ENCODE data around the gene OXLD1. TPM values are rescaled to one million over a fixed set of nuclear protein-coding genes. Genes with fewer than 3 reads are reported as not detected.

OXLD1 gene
- total and polyA plus RNA-seq, 4 donors = 11.2 to 26.4 (median 19.0) TPM

DNA sequence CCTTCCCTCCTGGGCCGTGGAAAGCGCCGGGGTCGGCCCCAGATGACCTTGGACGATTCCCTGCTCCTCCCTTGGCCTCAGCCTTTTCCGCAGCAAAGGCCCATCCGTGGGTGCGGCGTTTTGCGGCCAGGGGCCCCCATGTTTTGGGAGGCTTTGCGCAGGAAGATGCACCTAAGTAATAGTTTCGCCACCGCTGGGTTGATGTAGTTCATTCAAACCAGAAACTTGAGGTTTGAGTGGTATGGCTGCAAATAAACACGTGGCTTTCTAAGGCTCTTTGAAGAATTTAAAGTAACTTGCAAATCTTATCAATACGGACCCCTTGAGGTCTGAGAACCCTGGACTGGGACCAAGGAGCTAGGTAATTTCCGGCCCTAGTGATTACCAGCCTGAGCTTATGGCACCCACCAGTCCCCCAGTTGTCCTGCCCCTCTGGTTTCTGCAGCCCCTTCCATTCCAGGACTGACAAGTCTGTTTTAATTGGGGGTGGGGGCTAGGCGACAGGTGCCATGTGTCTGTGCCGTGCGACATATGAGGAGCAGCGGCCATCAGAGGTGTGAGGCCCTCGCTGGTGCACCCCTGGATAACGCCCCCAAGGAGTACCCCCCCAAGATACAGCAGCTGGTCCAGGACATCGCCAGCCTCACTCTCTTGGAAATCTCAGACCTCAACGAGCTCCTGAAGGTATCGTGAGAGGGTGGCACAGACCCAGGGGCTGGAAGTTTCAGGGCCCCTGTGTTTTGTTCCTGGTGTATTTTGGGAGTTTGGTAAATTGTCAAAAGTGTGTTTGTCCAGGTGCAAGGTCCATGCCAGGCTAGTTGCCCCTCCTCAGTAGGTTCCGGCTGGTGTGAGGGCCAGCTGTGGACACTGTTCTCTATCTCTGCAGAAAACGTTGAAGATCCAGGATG lies 37.6 kb upstream of the OXLD1 start:
- Histone ChIP-seq H3K9me3 (ENCODE audit: control insufficient read depth in 4 of 4, low read length in 3 of 4) (no peaks in the 10 kb centered on the region), H3K4me3 (ENCODE audit: low read depth in 1 of 3, low read length in 3 of 3) (peak overlapping the region; percentile 56 to 96 (median 89)), H3K9ac (ENCODE audit: low read depth in 1 of 2, low read length in 2 of 2) (peak overlapping the region; percentile 48 to 78), H3K27me3 (ENCODE audit: control insufficient read depth in 4 of 4, insufficient read depth in 4 of 4, low read length in 3 of 4) (no peaks in the 10 kb centered on the region), H3K4me1 (ENCODE audit: control insufficient read depth in 4 of 4, insufficient read depth in 4 of 4, low read length in 3 of 4) (peaks cover 7 to 41% (median 30%) of the 10 kb centered on the region in 4 donors), H3K27ac (ENCODE audit: low read depth in 1 of 2, low read length in 2 of 2) (peak overlapping the region; percentile 85 to 95), H3K36me3 (ENCODE audit: control insufficient read depth in 4 of 4, insufficient read depth in 3 of 4, low read depth in 1 of 4, low read length in 3 of 4) (peaks cover 11 to 40% (median 13%) of the 10 kb centered on the region in 4 donors)
- DNase-seq (ENCODE audit: low spot score) = no peak
- 12% methylated on average over 27 of the region's 27 CpGs for WGBS
- TF ChIP-seq RXRA (IDR thresholded peaks at IDR 0.05) (peak; percentile 16 to 38), GABPA (IDR thresholded peaks at IDR 0.05 in 1 of 2, conservative IDR thresholded peaks at IDR 0.05 in 1 of 2) (peak in 1 of 2 donors; percentile 35), EGR1 (IDR thresholded peaks at IDR 0.05; ENCODE audit: low read depth in 2 of 2) (no peak), HNF4G (IDR thresholded peaks at IDR 0.05) (peak; percentile 41), JUND (IDR thresholded peaks at IDR 0.05) (no peak), TAF1 (conservative IDR thresholded peaks at IDR 0.05) (no peak), SP1 (IDR thresholded peaks at IDR 0.05) (peak; percentile 50), RAD21 (IDR thresholded peaks at IDR 0.05) (peak in 1 of 2 donors; percentile 11), HNF4A (conservative IDR thresholded peaks at IDR 0.05) (peak; percentile 73 to 76)

DNA sequence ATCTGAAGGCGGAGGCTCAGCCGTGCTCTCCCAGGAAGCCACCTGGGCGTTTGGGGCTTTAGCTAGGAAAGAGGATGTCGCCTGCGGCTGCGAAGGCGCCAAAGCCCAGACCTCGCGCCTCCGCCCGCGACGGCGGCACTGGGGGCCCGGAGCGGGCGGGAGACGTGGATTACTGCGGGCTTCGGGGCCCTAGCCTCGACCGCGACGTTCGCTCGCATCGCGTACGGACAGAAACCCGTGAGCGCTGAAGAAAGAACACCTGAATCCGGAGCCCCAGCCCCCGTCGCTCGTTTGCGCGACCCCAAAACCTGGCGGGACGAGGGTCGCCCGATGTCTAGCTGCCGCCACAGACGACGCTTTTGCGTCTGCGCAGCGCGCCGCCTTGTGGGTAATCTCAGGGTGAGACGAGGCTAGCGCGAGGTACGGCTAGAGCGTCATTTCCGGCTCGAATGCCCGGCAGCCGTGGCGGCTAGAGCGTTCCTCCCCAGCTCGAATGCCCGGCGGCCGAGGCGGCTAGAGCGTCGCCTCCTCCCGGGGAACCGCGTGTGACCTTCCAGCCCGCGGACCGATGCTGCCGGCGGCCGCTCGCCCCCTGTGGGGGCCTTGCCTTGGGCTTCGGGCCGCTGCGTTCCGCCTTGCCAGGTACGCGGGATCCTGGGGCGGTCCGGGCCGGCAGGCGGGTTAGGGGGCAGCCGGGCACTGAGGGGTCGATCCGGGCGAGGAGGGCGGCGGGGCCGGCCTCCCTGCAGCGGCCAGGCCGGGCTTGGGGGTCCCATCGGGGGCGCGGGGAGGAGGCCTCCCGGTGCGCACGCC lies 36.7 kb upstream of the OXLD1 start, which contains the start of gene MRPL12:
Gene MRPL12 (plus strand): TSS at position 434 of the 813 bp plus-strand sequence. CDS start 135 bp downstream, at position 569.
- Histone ChIP-seq H3K9ac (ENCODE audit: low read depth in 1 of 2, low read length in 2 of 2) (peak within 1 kb of the TSS; percentile 48 to 89), H3K27ac (ENCODE audit: low read depth in 1 of 2, low read length in 2 of 2) (peak within 1 kb of the TSS; percentile 85 to 95), H3K36me3 (ENCODE audit: control insufficient read depth in 4 of 4, insufficient read depth in 3 of 4, low read depth in 1 of 4, low read length in 3 of 4) (peaks cover 13 to 47% (median 17%) of the 10 kb centered on the region in 4 donors), H3K9me3 (ENCODE audit: control insufficient read depth in 4 of 4, low read length in 3 of 4) (no peaks in the 10 kb centered on the region), H3K4me1 (ENCODE audit: control insufficient read depth in 4 of 4, insufficient read depth in 4 of 4, low read length in 3 of 4) (peaks cover 7 to 41% (median 30%) of the 10 kb centered on the region in 4 donors), H3K27me3 (ENCODE audit: control insufficient read depth in 4 of 4, insufficient read depth in 4 of 4, low read length in 3 of 4) (no peaks in the 10 kb centered on the region), H3K4me3 (ENCODE audit: low read depth in 1 of 3, low read length in 3 of 3) (peak within 1 kb of the TSS; percentile 56 to 96 (median 89))
- peak in 1 of 2 donors; percentile 26 for TF ChIP-seq RAD21 (IDR thresholded peaks at IDR 0.05)
- TF ChIP-seq, protein P1, sequence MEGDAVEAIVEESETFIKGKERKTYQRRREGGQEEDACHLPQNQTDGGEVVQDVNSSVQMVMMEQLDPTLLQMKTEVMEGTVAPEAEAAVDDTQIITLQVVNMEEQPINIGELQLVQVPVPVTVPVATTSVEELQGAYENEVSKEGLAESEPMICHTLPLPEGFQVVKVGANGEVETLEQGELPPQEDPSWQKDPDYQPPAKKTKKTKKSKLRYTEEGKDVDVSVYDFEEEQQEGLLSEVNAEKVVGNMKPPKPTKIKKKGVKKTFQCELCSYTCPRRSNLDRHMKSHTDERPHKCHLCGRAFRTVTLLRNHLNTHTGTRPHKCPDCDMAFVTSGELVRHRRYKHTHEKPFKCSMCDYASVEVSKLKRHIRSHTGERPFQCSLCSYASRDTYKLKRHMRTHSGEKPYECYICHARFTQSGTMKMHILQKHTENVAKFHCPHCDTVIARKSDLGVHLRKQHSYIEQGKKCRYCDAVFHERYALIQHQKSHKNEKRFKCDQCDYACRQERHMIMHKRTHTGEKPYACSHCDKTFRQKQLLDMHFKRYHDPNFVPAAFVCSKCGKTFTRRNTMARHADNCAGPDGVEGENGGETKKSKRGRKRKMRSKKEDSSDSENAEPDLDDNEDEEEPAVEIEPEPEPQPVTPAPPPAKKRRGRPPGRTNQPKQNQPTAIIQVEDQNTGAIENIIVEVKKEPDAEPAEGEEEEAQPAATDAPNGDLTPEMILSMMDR (IDR thresholded peaks at IDR 0.05; ENCODE audit: low read depth, low read length, missing input control) = peak; percentile 39
- TF ChIP-seq SP1 (IDR thresholded peaks at IDR 0.05) = peak; percentile 44
- TF ChIP-seq, protein P2, sequence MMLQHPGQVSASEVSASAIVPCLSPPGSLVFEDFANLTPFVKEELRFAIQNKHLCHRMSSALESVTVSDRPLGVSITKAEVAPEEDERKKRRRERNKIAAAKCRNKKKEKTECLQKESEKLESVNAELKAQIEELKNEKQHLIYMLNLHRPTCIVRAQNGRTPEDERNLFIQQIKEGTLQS (IDR thresholded peaks at IDR 0.05) = no peak
- TF ChIP-seq NR2F2 (IDR thresholded peaks at IDR 0.05) = no peak
- no peak for TF ChIP-seq HNF4A (conservative IDR thresholded peaks at IDR 0.05)
- TF ChIP-seq, protein P3, sequence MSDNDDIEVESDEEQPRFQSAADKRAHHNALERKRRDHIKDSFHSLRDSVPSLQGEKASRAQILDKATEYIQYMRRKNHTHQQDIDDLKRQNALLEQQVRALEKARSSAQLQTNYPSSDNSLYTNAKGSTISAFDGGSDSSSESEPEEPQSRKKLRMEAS (IDR thresholded peaks at IDR 0.05) = peak; percentile 58
- TF ChIP-seq, protein P4, sequence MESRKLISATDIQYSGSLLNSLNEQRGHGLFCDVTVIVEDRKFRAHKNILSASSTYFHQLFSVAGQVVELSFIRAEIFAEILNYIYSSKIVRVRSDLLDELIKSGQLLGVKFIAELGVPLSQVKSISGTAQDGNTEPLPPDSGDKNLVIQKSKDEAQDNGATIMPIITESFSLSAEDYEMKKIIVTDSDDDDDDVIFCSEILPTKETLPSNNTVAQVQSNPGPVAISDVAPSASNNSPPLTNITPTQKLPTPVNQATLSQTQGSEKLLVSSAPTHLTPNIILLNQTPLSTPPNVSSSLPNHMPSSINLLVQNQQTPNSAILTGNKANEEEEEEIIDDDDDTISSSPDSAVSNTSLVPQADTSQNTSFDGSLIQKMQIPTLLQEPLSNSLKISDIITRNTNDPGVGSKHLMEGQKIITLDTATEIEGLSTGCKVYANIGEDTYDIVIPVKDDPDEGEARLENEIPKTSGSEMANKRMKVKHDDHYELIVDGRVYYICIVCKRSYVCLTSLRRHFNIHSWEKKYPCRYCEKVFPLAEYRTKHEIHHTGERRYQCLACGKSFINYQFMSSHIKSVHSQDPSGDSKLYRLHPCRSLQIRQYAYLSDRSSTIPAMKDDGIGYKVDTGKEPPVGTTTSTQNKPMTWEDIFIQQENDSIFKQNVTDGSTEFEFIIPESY (IDR thresholded peaks at IDR 0.05) = peak; percentile 98
- TF ChIP-seq HNF4G (IDR thresholded peaks at IDR 0.05) = no peak
- no peak for TF ChIP-seq JUND (IDR thresholded peaks at IDR 0.05)
- no peak for TF ChIP-seq FOXA1 (IDR thresholded peaks at IDR 0.05)
- no peak for TF ChIP-seq FOXA2 (IDR thresholded peaks at IDR 0.05)
- TF ChIP-seq GABPA (IDR thresholded peaks at IDR 0.05 in 1 of 2, conservative IDR thresholded peaks at IDR 0.05 in 1 of 2) = peak in 1 of 2 donors; percentile 92
- peak; percentile 78 for TF ChIP-seq YY1 (IDR thresholded peaks at IDR 0.05)
- peak; percentile 62 for TF ChIP-seq TAF1 (conservative IDR thresholded peaks at IDR 0.05)
- TF ChIP-seq, protein P5, sequence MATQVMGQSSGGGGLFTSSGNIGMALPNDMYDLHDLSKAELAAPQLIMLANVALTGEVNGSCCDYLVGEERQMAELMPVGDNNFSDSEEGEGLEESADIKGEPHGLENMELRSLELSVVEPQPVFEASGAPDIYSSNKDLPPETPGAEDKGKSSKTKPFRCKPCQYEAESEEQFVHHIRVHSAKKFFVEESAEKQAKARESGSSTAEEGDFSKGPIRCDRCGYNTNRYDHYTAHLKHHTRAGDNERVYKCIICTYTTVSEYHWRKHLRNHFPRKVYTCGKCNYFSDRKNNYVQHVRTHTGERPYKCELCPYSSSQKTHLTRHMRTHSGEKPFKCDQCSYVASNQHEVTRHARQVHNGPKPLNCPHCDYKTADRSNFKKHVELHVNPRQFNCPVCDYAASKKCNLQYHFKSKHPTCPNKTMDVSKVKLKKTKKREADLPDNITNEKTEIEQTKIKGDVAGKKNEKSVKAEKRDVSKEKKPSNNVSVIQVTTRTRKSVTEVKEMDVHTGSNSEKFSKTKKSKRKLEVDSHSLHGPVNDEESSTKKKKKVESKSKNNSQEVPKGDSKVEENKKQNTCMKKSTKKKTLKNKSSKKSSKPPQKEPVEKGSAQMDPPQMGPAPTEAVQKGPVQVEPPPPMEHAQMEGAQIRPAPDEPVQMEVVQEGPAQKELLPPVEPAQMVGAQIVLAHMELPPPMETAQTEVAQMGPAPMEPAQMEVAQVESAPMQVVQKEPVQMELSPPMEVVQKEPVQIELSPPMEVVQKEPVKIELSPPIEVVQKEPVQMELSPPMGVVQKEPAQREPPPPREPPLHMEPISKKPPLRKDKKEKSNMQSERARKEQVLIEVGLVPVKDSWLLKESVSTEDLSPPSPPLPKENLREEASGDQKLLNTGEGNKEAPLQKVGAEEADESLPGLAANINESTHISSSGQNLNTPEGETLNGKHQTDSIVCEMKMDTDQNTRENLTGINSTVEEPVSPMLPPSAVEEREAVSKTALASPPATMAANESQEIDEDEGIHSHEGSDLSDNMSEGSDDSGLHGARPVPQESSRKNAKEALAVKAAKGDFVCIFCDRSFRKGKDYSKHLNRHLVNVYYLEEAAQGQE (IDR thresholded peaks at IDR 0.05) = no peak
- TF ChIP-seq RXRA (IDR thresholded peaks at IDR 0.05) = peak; percentile 69
- peak in 1 of 2 donors; percentile 34 for TF ChIP-seq EGR1 (IDR thresholded peaks at IDR 0.05; ENCODE audit: low read depth in 2 of 2)
- WGBS = under 1% methylated on average over 102 of the region's 102 CpGs
- DNase-seq (ENCODE audit: low spot score) = peak; percentile 92
